Measurements from ENCODE around the gene CACNB1.

Gene CACNB1

DNA sequence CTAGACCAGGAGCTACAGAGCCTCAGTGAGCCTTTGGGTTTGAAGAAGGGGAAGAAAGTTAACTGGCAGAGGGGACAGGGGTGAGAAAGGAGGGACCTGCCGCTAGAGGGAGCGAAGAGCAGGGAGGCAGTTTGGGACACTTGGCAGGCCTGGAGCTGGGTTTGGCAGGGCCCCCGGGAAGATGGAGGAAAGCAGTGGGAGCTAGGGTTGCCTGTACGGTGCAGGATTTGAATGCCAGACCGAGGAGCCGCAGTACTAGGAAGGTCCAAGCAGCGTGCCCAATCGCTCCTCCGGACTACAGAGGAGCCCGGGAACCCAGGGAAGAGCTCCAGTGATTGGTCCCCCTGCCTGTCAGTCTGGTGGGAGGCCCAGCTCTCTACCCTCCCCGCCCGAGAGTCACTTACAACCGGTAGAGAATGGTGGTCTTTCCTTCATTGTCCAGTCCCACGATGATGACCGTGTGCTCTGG is 32.8 kb downstream of the CACNB1 start:
- POLR2A ChIA-PET = no interaction called here

DNA sequence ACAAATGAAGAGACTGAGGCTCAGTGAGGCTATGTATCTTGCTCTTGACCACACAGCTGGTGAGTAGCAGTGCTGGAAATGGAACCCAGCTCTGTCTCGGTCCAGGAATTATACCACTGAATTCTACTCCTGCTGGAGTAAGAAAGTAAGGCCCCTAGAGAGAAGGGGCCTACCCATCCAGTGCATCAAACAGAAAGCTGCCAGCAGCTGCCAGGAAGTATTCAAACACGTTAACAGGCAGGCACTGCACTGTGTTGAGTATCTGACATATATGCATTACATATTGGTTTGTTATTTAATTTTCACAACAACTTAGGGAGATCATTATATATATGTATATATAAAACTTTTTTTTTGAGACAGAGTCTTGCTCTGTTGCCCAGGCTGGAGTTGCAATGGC is 35.5 kb downstream of the CACNB1 start:
- DNase-seq (ENCODE audit: extremely low spot score) = no peak

More for the DNA sequence above, 32.8 kb downstream of the CACNB1 start:
- CTCF ChIA-PET = interaction anchor here (0.6 to 8.2 kb wide), 48 partner anchors 9 to 750 kb away, joined by 3 to 107 read pairs (median 4); partner anchors contain the start of genes CACNB1, PLXDC1, RPL19 and STAC2
- DNase-seq (ENCODE audit: extremely low spot score) = peak; percentile 97
- TF ChIP-seq, protein P1, sequence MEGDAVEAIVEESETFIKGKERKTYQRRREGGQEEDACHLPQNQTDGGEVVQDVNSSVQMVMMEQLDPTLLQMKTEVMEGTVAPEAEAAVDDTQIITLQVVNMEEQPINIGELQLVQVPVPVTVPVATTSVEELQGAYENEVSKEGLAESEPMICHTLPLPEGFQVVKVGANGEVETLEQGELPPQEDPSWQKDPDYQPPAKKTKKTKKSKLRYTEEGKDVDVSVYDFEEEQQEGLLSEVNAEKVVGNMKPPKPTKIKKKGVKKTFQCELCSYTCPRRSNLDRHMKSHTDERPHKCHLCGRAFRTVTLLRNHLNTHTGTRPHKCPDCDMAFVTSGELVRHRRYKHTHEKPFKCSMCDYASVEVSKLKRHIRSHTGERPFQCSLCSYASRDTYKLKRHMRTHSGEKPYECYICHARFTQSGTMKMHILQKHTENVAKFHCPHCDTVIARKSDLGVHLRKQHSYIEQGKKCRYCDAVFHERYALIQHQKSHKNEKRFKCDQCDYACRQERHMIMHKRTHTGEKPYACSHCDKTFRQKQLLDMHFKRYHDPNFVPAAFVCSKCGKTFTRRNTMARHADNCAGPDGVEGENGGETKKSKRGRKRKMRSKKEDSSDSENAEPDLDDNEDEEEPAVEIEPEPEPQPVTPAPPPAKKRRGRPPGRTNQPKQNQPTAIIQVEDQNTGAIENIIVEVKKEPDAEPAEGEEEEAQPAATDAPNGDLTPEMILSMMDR (IDR thresholded peaks at IDR 0.05; ENCODE audit: control extremely low read depth, extremely low read depth, low read depth, missing control alignments) = peak; percentile 75

DNA sequence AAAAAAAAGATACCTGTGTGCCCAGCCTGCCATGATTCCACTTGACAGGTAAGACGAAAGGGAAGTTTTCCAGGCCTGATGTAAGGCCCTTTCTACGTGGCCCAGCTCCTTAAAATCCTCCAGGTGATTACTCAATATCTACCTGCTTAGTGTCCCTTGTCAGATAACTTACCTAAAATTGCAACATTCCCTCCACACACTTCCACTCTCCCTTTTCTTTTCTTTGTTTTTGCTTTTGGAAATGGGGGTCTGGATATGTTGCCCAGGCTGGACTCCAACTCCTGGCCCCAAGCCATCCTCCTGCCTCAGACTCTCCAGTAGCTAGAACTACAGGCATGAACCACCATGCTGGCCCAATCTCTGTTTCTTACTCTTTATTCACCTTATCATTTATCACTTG is 38.8 kb downstream of the CACNB1 start:
- ChIA-PET CTCF (interaction anchor here (1.3 to 1.6 kb wide), 2 partner anchors 16 to 176 kb away, joined by 6 read pairs; no protein-coding TSS in a partner anchor), POLR2A (no interaction called here)
- TF ChIP-seq, protein P1 (IDR thresholded peaks at IDR 0.05; ENCODE audit: control extremely low read depth, extremely low read depth, low read depth, missing control alignments) = no peak
- DNase-seq (ENCODE audit: extremely low spot score) = no peak

More for the DNA sequence above, 35.5 kb downstream of the CACNB1 start:
- TF ChIP-seq, protein P1 (IDR thresholded peaks at IDR 0.05; ENCODE audit: control extremely low read depth, extremely low read depth, low read depth, missing control alignments) = no peak
- ChIA-PET CTCF (interaction anchor here (1.2 to 1.5 kb wide), 3 partner anchors 8 to 38 kb away, joined by 3 to 7 read pairs (median 6); no protein-coding TSS in a partner anchor), POLR2A (no interaction called here)

DNA sequence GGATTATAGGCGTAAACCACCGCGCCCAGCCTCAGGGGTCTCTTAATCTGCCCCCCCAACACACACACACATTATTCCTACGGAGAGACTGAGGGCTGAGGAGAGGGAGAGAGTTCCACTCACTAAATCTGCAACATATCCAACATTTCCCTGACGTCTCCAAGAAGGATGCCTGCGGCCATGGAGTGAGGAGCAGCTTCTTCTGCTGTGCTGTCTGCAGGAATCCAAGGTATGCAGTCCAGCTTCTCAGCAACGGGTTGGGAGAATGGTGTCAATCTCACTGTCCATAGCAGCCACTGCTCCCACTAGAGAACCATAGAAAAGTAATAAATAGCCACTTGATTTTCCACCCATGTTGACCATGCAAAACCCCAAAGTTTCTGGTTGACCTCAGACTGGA is 41.0 kb downstream of the CACNB1 start:
- TF ChIP-seq, protein P1 (IDR thresholded peaks at IDR 0.05; ENCODE audit: control extremely low read depth, extremely low read depth, low read depth, missing control alignments) = no peak
- POLR2A ChIA-PET = no interaction called here
- no peak for DNase-seq (ENCODE audit: extremely low spot score)
- CTCF ChIA-PET = interaction anchor here (1.6 kb wide), 1 partner anchor 8 kb away, joined by 10 read pairs; no protein-coding TSS in a partner anchor

DNA sequence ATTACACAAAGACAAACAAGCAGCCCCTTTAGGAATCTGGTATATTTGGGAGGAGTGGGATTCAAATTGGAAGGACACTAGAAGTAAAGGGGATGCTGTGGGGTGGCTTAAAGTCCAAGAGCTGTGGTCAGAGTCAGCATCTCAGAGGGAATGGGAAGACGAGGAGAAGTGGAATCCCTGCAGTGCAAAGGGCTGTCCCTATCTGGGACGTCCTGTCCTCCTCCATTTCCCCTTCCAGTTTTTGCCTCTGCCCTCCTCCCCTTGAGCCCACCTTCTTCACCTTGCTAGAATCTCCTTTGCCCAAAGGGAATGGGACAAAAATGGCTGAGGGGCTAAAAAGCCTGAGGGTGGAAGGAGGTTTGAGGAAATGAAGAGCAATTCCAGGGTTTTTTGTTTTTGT is 41.8 kb downstream of the CACNB1 start:
- CTCF ChIA-PET = interaction anchor here (1.6 kb wide), 1 partner anchor 9 kb away, joined by 10 read pairs; no protein-coding TSS in a partner anchor
- DNase-seq (ENCODE audit: extremely low spot score) = no peak
- TF ChIP-seq, protein P1 (IDR thresholded peaks at IDR 0.05; ENCODE audit: control extremely low read depth, extremely low read depth, low read depth, missing control alignments) = no peak
- POLR2A ChIA-PET = no interaction called here

DNA sequence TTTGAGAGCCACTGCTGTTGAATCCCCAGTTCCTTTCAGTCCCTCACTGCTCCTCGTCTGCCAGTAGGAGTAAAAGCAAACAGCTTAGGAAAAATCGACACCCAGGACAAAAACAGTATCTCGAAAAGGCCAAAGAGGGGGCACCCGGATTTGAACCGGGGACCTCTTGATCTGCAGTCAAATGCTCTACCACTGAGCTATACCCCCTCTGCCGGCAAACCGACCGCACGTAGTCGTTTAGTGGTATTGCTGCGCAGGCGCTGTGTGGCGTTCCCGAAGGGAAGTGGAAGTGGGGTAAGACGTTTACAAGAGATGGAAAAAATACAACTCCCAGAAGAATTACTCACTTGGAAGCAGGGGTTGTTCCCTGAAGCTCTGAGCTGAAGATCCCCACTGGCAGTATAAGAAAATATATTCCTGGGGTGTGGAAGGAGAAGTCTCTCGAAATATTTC is 43.8 kb downstream of the CACNB1 start:
- ChIA-PET CTCF (interaction anchor here (0.7 to 4.6 kb wide), 52 partner anchors 8 to 596 kb away, joined by 3 to 143 read pairs (median 5); partner anchors contain the start of genes ARL5C, FBXL20 and RPL19), POLR2A (interaction anchor here (0.6 to 1.2 kb wide), 3 partner anchors 192 to 300 kb away, joined by 3 to 4 read pairs (median 3); partner anchors contain the start of genes LASP1 and RPL23)
- TF ChIP-seq, protein P1 (IDR thresholded peaks at IDR 0.05; ENCODE audit: control extremely low read depth, extremely low read depth, low read depth, missing control alignments) = no peak
- DNase-seq (ENCODE audit: extremely low spot score) = peak; percentile 75

Measured in GM10248 (cell line).